ENCODE measurements around the gene IPO9.
A peak's percentile ranks its signal among the peaks of the same experiment; 100 is the strongest.

IPO9 gene

DNA sequence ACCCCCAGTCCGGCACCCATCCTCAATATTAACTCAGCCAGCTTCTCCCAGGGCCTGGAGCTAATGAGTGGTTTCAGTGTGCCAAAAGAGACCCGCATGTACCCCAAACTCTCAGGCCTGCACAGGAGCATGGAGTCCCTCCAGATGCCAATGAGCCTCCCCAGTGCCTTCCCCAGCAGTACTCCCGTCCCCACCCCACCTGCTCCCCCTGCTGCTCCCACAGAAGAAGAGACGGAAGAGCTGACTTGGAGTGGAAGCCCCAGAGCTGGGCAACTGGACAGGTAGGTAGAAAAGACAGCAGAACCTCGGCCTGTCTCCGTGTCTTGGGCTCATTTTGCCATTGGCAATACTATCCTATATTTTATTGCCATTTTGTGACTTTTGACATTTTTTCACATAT lies 45.4 kb upstream of the IPO9 start:
- POLR2A ChIA-PET (ENCODE audit: low non-redundant PET): interaction anchor here (0.6 kb wide), 1 partner anchor 634 kb away, joined by 3 read pairs; no protein-coding TSS in a partner anchor
- CTCF ChIA-PET: interaction anchor here (0.6 to 3.5 kb wide), 4 partner anchors 9 to 224 kb away, joined by 3 to 15 read pairs (median 4); no protein-coding TSS in a partner anchor
- H3K27ac ChIP-seq: peak overlapping the region; percentile 85
- no peak for DNase-seq (ENCODE audit: low spot score)
- TF ChIP-seq CTCF (conservative IDR thresholded peaks at IDR 0.05; ENCODE audit: low read depth): no peak

GRCh38 chr1:201785291-201785690 lies 43.7 kb upstream of the IPO9 start:
- peak overlapping the region; percentile 85 for H3K27ac ChIP-seq
- POLR2A ChIA-PET (ENCODE audit: low non-redundant PET): interaction anchor here (0.6 to 0.8 kb wide), 2 partner anchors 75 to 1222 kb away, joined by 5 to 6 read pairs; partner anchors contain the start of gene TMEM183A
- CTCF ChIA-PET: interaction anchor here (0.5 to 3.6 kb wide), 7 partner anchors 10 to 350 kb away, joined by 3 to 18 read pairs (median 3); no protein-coding TSS in a partner anchor
- TF ChIP-seq CTCF (conservative IDR thresholded peaks at IDR 0.05; ENCODE audit: low read depth): no peak
- DNase-seq (ENCODE audit: low spot score): peak; percentile 83

- no peak for TF ChIP-seq CTCF (conservative IDR thresholded peaks at IDR 0.05; ENCODE audit: low read depth)
- ChIA-PET CTCF (interaction anchor here (0.7 to 3.6 kb wide), 5 partner anchors 19 to 256 kb away, joined by 3 to 18 read pairs (median 3); no protein-coding TSS in a partner anchor), POLR2A (ENCODE audit: low non-redundant PET) (no interaction called here)
- DNase-seq (ENCODE audit: low spot score): no peak
- H3K27ac ChIP-seq: peak overlapping the region; percentile 15; the same call in 1 of the 2 replicates
These were observed 42.1 kb upstream of the IPO9 start for GRCh38 chr1:201786824-201787223.

DNA sequence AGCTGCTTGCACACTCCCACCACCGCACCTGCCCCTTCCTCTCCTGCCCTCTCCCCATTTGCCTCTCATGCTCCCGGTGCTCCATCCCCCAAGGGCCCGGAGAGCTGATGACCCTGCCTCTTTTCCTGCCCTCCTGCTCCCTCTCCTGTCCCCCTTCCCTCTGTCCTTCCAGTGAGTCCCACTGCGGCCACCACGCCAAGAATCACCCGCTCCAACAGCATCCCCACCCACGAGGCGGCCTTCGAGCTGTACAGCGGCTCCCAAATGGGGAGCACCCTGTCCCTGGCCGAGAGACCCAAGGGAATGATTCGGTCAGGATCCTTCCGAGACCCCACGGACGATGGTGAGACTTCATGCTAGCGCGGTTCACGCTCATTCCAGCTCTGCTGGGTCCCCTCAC lies 40.7 kb upstream of the IPO9 start:
- TF ChIP-seq CTCF (conservative IDR thresholded peaks at IDR 0.05; ENCODE audit: low read depth): no peak
- ChIA-PET CTCF (interaction anchor here (0.6 to 9.9 kb wide), 6 partner anchors 14 to 286 kb away, joined by 3 to 351 read pairs (median 4); no protein-coding TSS in a partner anchor), POLR2A (ENCODE audit: low non-redundant PET) (interaction anchor here (0.5 kb wide), 1 partner anchor 139 kb away, joined by 3 read pairs; no protein-coding TSS in a partner anchor)
- DNase-seq (ENCODE audit: low spot score): no peak
- peak overlapping the region; percentile 8; the same call in 1 of the 2 replicates for H3K27ac ChIP-seq

- ChIA-PET CTCF (interaction anchor here (0.6 to 9.9 kb wide), 4 partner anchors 15 to 229 kb away, joined by 3 to 351 read pairs (median 4); no protein-coding TSS in a partner anchor), POLR2A (ENCODE audit: low non-redundant PET) (no interaction called here)
- no peak for TF ChIP-seq CTCF (conservative IDR thresholded peaks at IDR 0.05; ENCODE audit: low read depth)
- DNase-seq (ENCODE audit: low spot score): no peak
- peak overlapping the region; percentile 49 for H3K27ac ChIP-seq
These were observed 39.7 kb upstream of the IPO9 start for GRCh38 chr1:201789245-201789644.

DNA sequence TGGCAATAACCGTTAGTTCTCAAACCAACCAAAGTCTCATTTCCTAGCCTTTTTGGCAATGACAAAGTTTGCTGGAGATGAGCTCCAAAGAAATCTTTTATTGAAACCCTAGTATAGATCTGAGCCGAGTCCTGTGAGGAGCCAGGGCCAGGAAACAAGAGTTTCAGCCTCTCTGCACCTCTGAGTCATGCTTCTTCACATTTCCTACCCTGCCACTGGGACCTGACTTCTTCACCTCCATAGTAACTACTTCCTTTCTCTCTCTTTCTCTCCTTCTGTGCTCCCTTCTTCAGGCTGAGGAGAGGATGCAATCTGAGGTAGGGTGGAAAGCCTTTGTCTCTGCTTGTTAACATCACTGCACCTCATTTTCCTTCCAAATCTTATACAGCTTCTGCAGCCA lies 38.7 kb upstream of the IPO9 start:
- POLR2A ChIA-PET (ENCODE audit: low non-redundant PET): no interaction called here
- H3K27ac ChIP-seq: no peak overlapping the region

More for the DNA sequence above, 38.7 kb upstream of the IPO9 start:
- no peak for TF ChIP-seq CTCF (conservative IDR thresholded peaks at IDR 0.05; ENCODE audit: low read depth)
- peak; percentile 39 for DNase-seq (ENCODE audit: low spot score)
- CTCF ChIA-PET: interaction anchor here (0.6 to 9.9 kb wide), 4 partner anchors 82 to 230 kb away, joined by 3 to 351 read pairs (median 62); no protein-coding TSS in a partner anchor
